Lung (tissue), 12 donors: ENCODE results near the gene NT5M. TPM values are rescaled to one million over a fixed set of nuclear protein-coding genes. Genes with fewer than 3 reads are reported as not detected.

Experiments used
- ATAC-seq: fragments of 200-7000 bp; cut with Tn5 transposase; one replicate; pipeline ENCODE4 v1.9.1; 2020; ENCODE audit warnings: moderate number of reproducible peaks; ENCODE audit not compliant: insufficient read depth, low FRiP score
- DNase-seq, 3 donors: peaks; one replicate each; pipeline ENCODE4 v3.0.0-alpha.2; 2013 to 2017
- H3K27ac ChIP-seq, 2 donors: one replicate each; pipeline ENCODE4 v1.5.1; 2013; ENCODE audit warnings: mild to moderate bottlenecking in 2 of 2, moderate library complexity in 2 of 2, control low read depth in 1 of 2, inconsistent platforms in 1 of 2, low read depth in 1 of 2, low read length in 1 of 2
- H3K27me3 ChIP-seq, 3 donors: one replicate each; pipeline ENCODE4 v1.5.1; 2013; ENCODE audit warnings: low read length in 2 of 3; ENCODE audit not compliant: control insufficient read depth in 3 of 3, insufficient read depth in 3 of 3
- H3K36me3 ChIP-seq, 4 donors: one replicate each; pipeline ENCODE4 v1.5.1; 2013; ENCODE audit warnings: low read length in 4 of 4, mild to moderate bottlenecking in 1 of 4, moderate library complexity in 1 of 4; ENCODE audit not compliant: control insufficient read depth in 4 of 4, insufficient read depth in 4 of 4
- H3K4me1 ChIP-seq, 5 donors: one replicate each; pipeline ENCODE4 v1.5.1; 2013; ENCODE audit warnings: low read length in 5 of 5, mild to moderate bottlenecking in 2 of 5, moderate library complexity in 1 of 5; ENCODE audit not compliant: control insufficient read depth in 5 of 5, insufficient read depth in 5 of 5
- H3K4me3 ChIP-seq: one replicate; pipeline ENCODE4 v1.5.1; 2013; ENCODE audit warnings: mild to moderate bottlenecking, control low read depth, moderate library complexity
- H3K9ac ChIP-seq, 2 donors: one replicate each; pipeline ENCODE4 v1.5.1; 2013; ENCODE audit warnings: low read length in 2 of 2, control low read depth in 1 of 2; ENCODE audit not compliant: insufficient read depth in 1 of 2
- H3K9me3 ChIP-seq, 4 donors: one replicate each; pipeline ENCODE4 v1.5.1; 2013; ENCODE audit warnings: low read length in 3 of 4, mild to moderate bottlenecking in 1 of 4, moderate library complexity in 1 of 4; ENCODE audit not compliant: control insufficient read depth in 4 of 4, insufficient read depth in 3 of 4
- CTCF ChIP-seq: IDR thresholded peaks from 2 replicates; pipeline ENCODE4 v1.5.1; 2012; ENCODE audit warnings: mild to moderate bottlenecking; ENCODE audit errors: control extremely low read depth, extremely low read depth
- WGBS, 2 donors: extraction: QIAGEN DNeasy Blood & Tissue Kit; methylation state at CpG; one replicate each; pipeline ENCODE4 v1.1.7; 2013; 5-methylcytosine and 5-hydroxymethylcytosine counted together
- polyA plus RNA-seq, 2 donors: library from polyadenylated mRNA; stranded (reverse); fragments of 200-250 nt; gene quantifications; one replicate each; pipeline ENCODE4 v1.2.1, GENCODE V29; 2013
- total RNA-seq, 2 donors: library from RNA; depleted of rRNA in 1 of 2; stranded (reverse); fragments of >200 nt in 1 of 2; gene quantifications; one replicate each; pipeline ENCODE4 v1.2.1, GENCODE V29; 2014 to 2021
- donor health status: control.
- donor health status: control.
- donor health status: Bipolar disorder and iron deficiency.
- donor health status: healthy.
- donor health status: DM: yes; HTN: yes; CAD: no.

The NT5M gene
- total and polyA plus RNA-seq, 4 donors: 1.7 to 2.8 (median 2.1) TPM

- no peak overlapping the region for H3K9ac ChIP-seq
- DNase-seq (no peak), ATAC-seq (no peak)
- H3K27me3 ChIP-seq: no peaks in the 10 kb centered on the region
- H3K9me3 ChIP-seq: no peaks in the 10 kb centered on the region
- no peak overlapping the region for H3K27ac ChIP-seq
- 68 to 75% methylated on average over 5 of the region's 5 CpGs for WGBS, 2 donors
- no peaks in the 10 kb centered on the region for H3K4me1 ChIP-seq
- H3K4me3 ChIP-seq: no peak overlapping the region
- TF ChIP-seq CTCF: no peak
- peaks cover 0 to 7% (median 2%) of the 10 kb centered on the region in 4 donors for H3K36me3 ChIP-seq
Measured at GRCh38 chr17:17314501-17315071, 11.4 kb downstream of the NT5M start.

GRCh38 chr17:17315142-17315821 lies 12.1 kb downstream of the NT5M start:
- TF ChIP-seq CTCF: no peak
- DNase-seq (no peak), ATAC-seq (no peak)
- Histone ChIP-seq H3K9ac (no peak overlapping the region), H3K36me3 (peaks cover 0 to 7% (median 2%) of the 10 kb centered on the region in 4 donors), H3K4me1 (no peaks in the 10 kb centered on the region), H3K4me3 (no peak overlapping the region), H3K27ac (no peak overlapping the region), H3K27me3 (no peaks in the 10 kb centered on the region), H3K9me3 (no peaks in the 10 kb centered on the region)
- 86 to 93% methylated on average over 5 to 6 of the region's 6 CpGs for WGBS, 2 donors

GRCh38 chr17:17320188-17320910 lies 17.2 kb downstream of the NT5M start:
- no peaks in the 10 kb centered on the region for H3K36me3 ChIP-seq
- no peaks in the 10 kb centered on the region for H3K9me3 ChIP-seq
- DNase-seq (no peak), ATAC-seq (no peak)
- H3K4me1 ChIP-seq: no peaks in the 10 kb centered on the region
- WGBS, 2 donors: 92 to 96% methylated on average over 16 of the region's 16 CpGs
- no peak overlapping the region for H3K27ac ChIP-seq
- no peaks in the 10 kb centered on the region for H3K27me3 ChIP-seq
- no peak overlapping the region for H3K9ac ChIP-seq
- no peak for TF ChIP-seq CTCF
- no peak overlapping the region for H3K4me3 ChIP-seq
